Gastrocnemius medialis (tissue), 4 donors: ENCODE measurements around the gene PDLIM1. TPM values are rescaled to one million over a fixed set of nuclear protein-coding genes. Genes with fewer than 3 reads are reported as not detected.

Experiments used
- ATAC-seq, 2 donors: fragments of 150-250 bp; one replicate each; pipeline ENCODE4 v1.9.1; 2016
- DNase-seq, 2 donors: peaks; one replicate each; pipeline ENCODE4 v3.0.0-alpha.2; 2019
- H3K27ac ChIP-seq, 4 donors: fragments of 200-600 bp; sonication (generic); 1 replicate in 1 of 4; 2 replicates in 3 of 4; pipeline ENCODE4 v1.5.1; 2016 to 2018; ENCODE audit warnings: mild to moderate bottlenecking in 2 of 4, moderate library complexity in 1 of 4
- H3K27me3 ChIP-seq, 3 donors: fragments of 200-600 bp; sonication (generic) in 2 of 3; 1 replicate in 1 of 3; 2 replicates in 2 of 3; pipeline versions ENCODE4 v1.5.1 to v1.6.0; 2016 to 2019; ENCODE audit warnings: mild to moderate bottlenecking in 1 of 3, moderate library complexity in 1 of 3
- H3K36me3 ChIP-seq, 2 donors: fragments of 200-600 bp; sonication (generic) in 1 of 2; one replicate each; pipeline ENCODE4 v1.5.1; 2017 to 2018
- H3K4me1 ChIP-seq, 2 donors: fragments of 200-600 bp; sonication (generic) in 1 of 2; one replicate each; pipeline ENCODE4 v1.5.1; 2016 to 2017; ENCODE audit warnings: mild to moderate bottlenecking in 2 of 2
- H3K4me3 ChIP-seq, 4 donors: fragments of 200-600 bp; sonication (generic) in 3 of 4; 1 replicate in 1 of 4; 2 replicates in 3 of 4; pipeline ENCODE4 v1.5.1; 2016 to 2019; ENCODE audit warnings: mild to moderate bottlenecking in 2 of 4
- H3K9me3 ChIP-seq, 3 donors: fragments of 200-600 bp; sonication (generic) in 2 of 3; 1 replicate in 1 of 3; 2 replicates in 2 of 3; pipeline ENCODE4 v1.5.1; 2016 to 2019
- POLR2A ChIP-seq, 2 donors: fragments of 450-650 bp; IDR thresholded peaks; one replicate each; pipeline ENCODE4 v1.6.1; 2017; ENCODE audit warnings: antibody characterized with exemption in 2 of 2, mild to moderate bottlenecking in 2 of 2, moderate library complexity in 2 of 2
- in situ Hi-C, 4 donors: fragments of 200-750 bp; cut with MboI; loops; one replicate each; pipeline versions ENCODE4 v1.15.0 to v1.8.0; 2017; ENCODE audit warnings: low sequenced_read_pairs in 4 of 4
- intact Hi-C: fragments of 100-400 bp; cut with DNase I; formaldehyde crosslinking; loops from one replicate; pipeline ENCODE4 v1.15.1; 2023; ENCODE audit warnings: low total_unique reads
- total RNA-seq, 4 donors: library from RNA; depleted of rRNA; stranded (reverse); fragments of >200 nt; gene quantifications; one replicate each; pipeline versions ENCODE4 v1.1.0 to v1.2.3, GENCODE V29; 2016
- TF ChIP-seq, protein P1 (sequence below), 5 experiments: fragments of 450-650 bp in 3 of 5; fragments of 200-600 bp in 2 of 5; sonication (generic) in 2 of 5; IDR thresholded peaks in 4 of 5; conservative IDR thresholded peaks in 1 of 5; 1 replicate in 4 of 5; 2 replicates in 1 of 5; pipeline ENCODE4 v1.5.1; 2016 to 2019; ENCODE audit warnings: antibody characterized with exemption in 5 of 5, mild to moderate bottlenecking in 3 of 5, moderate library complexity in 3 of 5

Gene PDLIM1
- total RNA-seq, 4 donors from 2014 or later, result 157 to 572 (median 272) TPM

GRCh38 chr10:95331596-95332130 is 40.9 kb upstream of the PDLIM1 start:
- TF ChIP-seq, protein P1, sequence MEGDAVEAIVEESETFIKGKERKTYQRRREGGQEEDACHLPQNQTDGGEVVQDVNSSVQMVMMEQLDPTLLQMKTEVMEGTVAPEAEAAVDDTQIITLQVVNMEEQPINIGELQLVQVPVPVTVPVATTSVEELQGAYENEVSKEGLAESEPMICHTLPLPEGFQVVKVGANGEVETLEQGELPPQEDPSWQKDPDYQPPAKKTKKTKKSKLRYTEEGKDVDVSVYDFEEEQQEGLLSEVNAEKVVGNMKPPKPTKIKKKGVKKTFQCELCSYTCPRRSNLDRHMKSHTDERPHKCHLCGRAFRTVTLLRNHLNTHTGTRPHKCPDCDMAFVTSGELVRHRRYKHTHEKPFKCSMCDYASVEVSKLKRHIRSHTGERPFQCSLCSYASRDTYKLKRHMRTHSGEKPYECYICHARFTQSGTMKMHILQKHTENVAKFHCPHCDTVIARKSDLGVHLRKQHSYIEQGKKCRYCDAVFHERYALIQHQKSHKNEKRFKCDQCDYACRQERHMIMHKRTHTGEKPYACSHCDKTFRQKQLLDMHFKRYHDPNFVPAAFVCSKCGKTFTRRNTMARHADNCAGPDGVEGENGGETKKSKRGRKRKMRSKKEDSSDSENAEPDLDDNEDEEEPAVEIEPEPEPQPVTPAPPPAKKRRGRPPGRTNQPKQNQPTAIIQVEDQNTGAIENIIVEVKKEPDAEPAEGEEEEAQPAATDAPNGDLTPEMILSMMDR (IDR thresholded peaks at IDR 0.05 in 4 of 5, conservative IDR thresholded peaks at IDR 0.05 in 1 of 5), result no peak
- TF ChIP-seq POLR2A (IDR thresholded peaks at IDR 0.05), result no peak
- ATAC-seq (no peak), DNase-seq (no peak)
- in situ Hi-C loops (no loop called here), intact Hi-C loops (no loop called here)
- Histone ChIP-seq H3K4me1 (peaks cover 59 to 81% of the 10 kb centered on the region in 2 donors), H3K27me3 (no peaks in the 10 kb centered on the region), H3K4me3 (no peak overlapping the region), H3K36me3 (peaks cover 0 to 15% of the 10 kb centered on the region in 2 donors), H3K27ac (peak overlapping the region; percentile 76 to 86 (median 83)), H3K9me3 (no peaks in the 10 kb centered on the region)

- Histone ChIP-seq H3K4me1 (peaks cover 59 to 80% of the 10 kb centered on the region in 2 donors), H3K27ac (peak overlapping the region; percentile 76 to 86 (median 83))
- in situ Hi-C loops, result no loop called here
Observed at GRCh38 chr10:95330966-95331453, 40.2 kb upstream of the PDLIM1 start.

GRCh38 chr10:95329296-95329695 is 38.5 kb upstream of the PDLIM1 start:
- H3K27ac ChIP-seq, result peak overlapping the region; percentile 76 to 86 (median 83)
- no peaks in the 10 kb centered on the region for H3K27me3 ChIP-seq
- H3K36me3 ChIP-seq, result peaks cover 0 to 9% of the 10 kb centered on the region in 2 donors
- no peak overlapping the region for H3K4me3 ChIP-seq
- DNase-seq (no peak), ATAC-seq (no peak)
- no peaks in the 10 kb centered on the region for H3K9me3 ChIP-seq
- intact Hi-C loops, result loop anchor here (5.0 kb wide), 1 partner anchor 42 kb away; no protein-coding TSS in a partner anchor
- TF ChIP-seq, protein P1 (IDR thresholded peaks at IDR 0.05 in 4 of 5, conservative IDR thresholded peaks at IDR 0.05 in 1 of 5), result no peak
- no peak for TF ChIP-seq POLR2A (IDR thresholded peaks at IDR 0.05)
- H3K4me1 ChIP-seq, result peaks cover 60 to 78% of the 10 kb centered on the region in 2 donors
- in situ Hi-C loops, result no loop called here

More at GRCh38 chr10:95330966-95331453, 40.2 kb upstream of the PDLIM1 start:
- TF ChIP-seq, protein P1 (IDR thresholded peaks at IDR 0.05 in 4 of 5, conservative IDR thresholded peaks at IDR 0.05 in 1 of 5), result no peak
- TF ChIP-seq POLR2A (IDR thresholded peaks at IDR 0.05), result no peak
- Histone ChIP-seq H3K36me3 (peaks cover 0 to 13% of the 10 kb centered on the region in 2 donors), H3K27me3 (no peaks in the 10 kb centered on the region), H3K4me3 (no peak overlapping the region), H3K9me3 (no peaks in the 10 kb centered on the region)
- intact Hi-C loops, result no loop called here
- ATAC-seq (no peak), DNase-seq (no peak)

DNA sequence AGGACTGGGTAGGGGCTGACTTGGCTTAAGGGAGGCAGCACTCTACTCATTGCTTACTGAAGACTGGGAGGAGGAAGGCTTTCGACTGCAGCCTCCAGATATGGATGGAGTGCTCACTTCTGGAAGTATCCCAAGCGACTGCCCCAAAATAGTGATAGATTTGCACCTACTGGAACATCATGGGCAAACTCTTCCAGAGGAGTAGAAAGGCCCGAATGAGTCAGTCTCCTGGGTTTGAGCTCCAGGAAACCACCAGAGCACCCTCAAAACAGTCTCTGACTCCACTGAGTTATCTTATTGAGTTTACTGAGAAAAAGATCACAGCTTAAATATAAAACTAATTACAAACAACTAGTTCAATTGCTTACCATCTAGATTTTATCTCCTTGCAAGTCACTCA is 37.2 kb upstream of the PDLIM1 start:
- ATAC-seq (peak in 1 of 2 donors; percentile 21), DNase-seq (no peak)
- no peaks in the 10 kb centered on the region for H3K9me3 ChIP-seq
- peaks cover 0 to 9% of the 10 kb centered on the region in 2 donors for H3K36me3 ChIP-seq
- peaks cover 57 to 70% of the 10 kb centered on the region in 2 donors for H3K4me1 ChIP-seq
- in situ Hi-C loops (no loop called here), intact Hi-C loops (loop anchor here (5.0 kb wide), 1 partner anchor 41 kb away; no protein-coding TSS in a partner anchor)
- H3K27ac ChIP-seq, result peak overlapping the region; percentile 76 to 86 (median 83)
- no peak overlapping the region for H3K4me3 ChIP-seq
- H3K27me3 ChIP-seq, result no peaks in the 10 kb centered on the region
- TF ChIP-seq, protein P1 (IDR thresholded peaks at IDR 0.05 in 4 of 5, conservative IDR thresholded peaks at IDR 0.05 in 1 of 5), result no peak
- TF ChIP-seq POLR2A (IDR thresholded peaks at IDR 0.05), result no peak
